Karpas-422 (cell line): ENCODE data around the gene ALOX5AP. TPM values are rescaled to one million over a fixed set of nuclear protein-coding genes. Genes with fewer than 3 reads are reported as not detected.

Source experiments
- DNase-seq: peaks from one replicate; pipeline ENCODE4 v3.0.0-alpha.2; 2015
- H2AFZ ChIP-seq: fragments of 200-600 bp; sonication (generic); 2 replicates; pipeline ENCODE4 v1.6.1; 2014; ENCODE audit warnings: antibody characterized with exemption, low read length, mixed read lengths
- H3K27ac ChIP-seq: fragments of 200-600 bp; sonication (generic); 2 replicates; pipeline ENCODE4 v1.5.1; 2014; ENCODE audit warnings: mild to moderate bottlenecking, low read length, moderate library complexity
- H3K27me3 ChIP-seq: fragments of 200-600 bp; sonication (generic); 2 replicates; pipeline ENCODE4 v1.6.1; 2014; ENCODE audit warnings: low read length, mixed read lengths
- H3K36me3 ChIP-seq: fragments of 200-600 bp; sonication (generic); 2 replicates; pipeline ENCODE4 v1.6.1; 2014; ENCODE audit warnings: low read length, mixed read lengths; ENCODE audit not compliant: insufficient read depth
- H3K4me1 ChIP-seq: fragments of 200-600 bp; sonication (generic); 2 replicates; pipeline ENCODE4 v1.6.1; 2014; ENCODE audit warnings: mild to moderate bottlenecking, low read length, mixed read lengths
- H3K4me2 ChIP-seq: fragments of 200-600 bp; sonication (generic); 2 replicates; pipeline ENCODE4 v1.6.1; 2014; ENCODE audit warnings: low read length, low read depth, mild to moderate bottlenecking; ENCODE audit not compliant: poor library complexity, severe bottlenecking
- H3K4me3 ChIP-seq: fragments of 200-600 bp; sonication (generic); 2 replicates; pipeline ENCODE4 v1.5.1; 2014; ENCODE audit warnings: mild to moderate bottlenecking, antibody characterized with exemption, low read length, mixed read lengths
- H3K79me2 ChIP-seq: fragments of 200-600 bp; sonication (generic); 2 replicates; pipeline ENCODE4 v1.6.1; 2014; ENCODE audit warnings: mild to moderate bottlenecking, low read length, mixed read lengths
- H3K9ac ChIP-seq: fragments of 200-600 bp; sonication (generic); 2 replicates; pipeline ENCODE4 v1.6.0; 2014; ENCODE audit warnings: low read length
- H3K9me2 ChIP-seq: fragments of 200-600 bp; sonication (generic), shearing (Covaris generic); replicated peaks from 2 replicates; pipeline ENCODE4 v1.6.0; 2014; ENCODE audit warnings: mild to moderate bottlenecking, low read length, moderate library complexity; ENCODE audit not compliant: insufficient read depth
- H3K9me3 ChIP-seq: fragments of 300-700, 200-600 bp; sonication (generic); 2 replicates; pipeline ENCODE4 v1.6.1; 2014; ENCODE audit warnings: low read length, mixed read lengths
- H4K20me1 ChIP-seq: fragments of 200-600 bp; sonication (generic); 2 replicates; pipeline ENCODE4 v1.6.1; 2014; ENCODE audit warnings: mild to moderate bottlenecking, antibody characterized with exemption, low read length, low read depth; ENCODE audit not compliant: insufficient read depth
- total RNA-seq: library from RNA; depleted of rRNA; stranded (reverse); fragments of >200 nt; shearing (Covaris generic); gene quantifications from 2 replicates; pipeline ENCODE4 v1.2.3, GENCODE V29; 2014; ENCODE audit warnings: low replicate concordance

Gene ALOX5AP
- total RNA-seq, 1 experiment from 2014 or later, result 512 TPM

DNA sequence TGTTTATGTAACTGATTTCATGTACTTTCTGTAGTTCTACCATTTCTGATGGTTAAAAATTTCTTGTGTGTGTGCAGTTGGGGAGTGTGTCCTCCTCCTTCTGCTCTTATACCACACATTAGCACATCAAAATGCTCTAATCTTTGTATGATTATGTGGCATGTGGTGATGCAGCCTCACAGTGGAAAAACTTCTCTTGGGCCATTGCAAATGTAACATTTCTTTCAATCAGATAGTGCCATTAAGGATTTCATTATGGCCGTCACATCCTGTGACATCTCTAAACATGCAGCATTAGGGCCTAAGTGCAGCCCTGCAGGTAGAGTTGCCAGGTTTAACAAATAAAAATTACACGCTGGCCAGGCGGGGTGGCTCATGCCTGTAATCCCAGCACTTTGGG lies 24.9 kb upstream of the ALOX5AP start:
- H3K27ac ChIP-seq, result no peak overlapping the region
- H3K9me2 ChIP-seq, result no peaks in the 10 kb centered on the region
- no peaks in the 10 kb centered on the region for H3K36me3 ChIP-seq

DNA sequence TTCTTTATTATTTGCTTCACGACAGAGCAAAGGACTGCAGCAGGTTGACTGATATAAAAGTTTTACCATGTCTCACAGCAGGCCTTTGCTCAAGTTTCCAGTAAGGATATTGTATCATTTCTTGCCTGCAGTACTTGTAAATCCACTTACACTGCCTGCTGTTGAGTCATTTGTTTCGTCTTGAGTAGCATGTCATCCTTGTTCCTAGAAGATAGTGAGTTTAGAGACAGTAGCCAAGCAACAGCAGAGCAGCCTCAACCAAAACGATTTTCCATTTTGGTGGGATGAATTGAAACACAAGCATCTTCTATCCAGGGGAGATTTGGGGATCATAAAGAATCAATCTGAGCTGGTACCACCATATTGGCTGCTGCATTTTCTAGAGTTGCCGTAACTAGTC lies 24.0 kb upstream of the ALOX5AP start:
- Histone ChIP-seq H3K79me2 (no peaks in the 10 kb centered on the region), H3K4me3 (no peak overlapping the region), H3K9ac (no peak overlapping the region), H3K4me2 (no peak overlapping the region), H3K9me2 (no peaks in the 10 kb centered on the region), H3K9me3 (no peaks in the 10 kb centered on the region), H3K36me3 (no peaks in the 10 kb centered on the region), H3K27ac (no peak overlapping the region), H2AFZ (no peak overlapping the region), H3K4me1 (no peaks in the 10 kb centered on the region), H4K20me1 (no peaks in the 10 kb centered on the region), H3K27me3 (no peaks in the 10 kb centered on the region)
- no peak for DNase-seq

More for the DNA sequence above, 24.9 kb upstream of the ALOX5AP start:
- Histone ChIP-seq H2AFZ (no peak overlapping the region), H4K20me1 (no peaks in the 10 kb centered on the region), H3K9ac (no peak overlapping the region), H3K4me3 (no peak overlapping the region), H3K9me3 (no peaks in the 10 kb centered on the region), H3K4me1 (no peaks in the 10 kb centered on the region), H3K79me2 (no peaks in the 10 kb centered on the region), H3K27me3 (no peaks in the 10 kb centered on the region), H3K4me2 (no peak overlapping the region)
- no peak for DNase-seq

DNA sequence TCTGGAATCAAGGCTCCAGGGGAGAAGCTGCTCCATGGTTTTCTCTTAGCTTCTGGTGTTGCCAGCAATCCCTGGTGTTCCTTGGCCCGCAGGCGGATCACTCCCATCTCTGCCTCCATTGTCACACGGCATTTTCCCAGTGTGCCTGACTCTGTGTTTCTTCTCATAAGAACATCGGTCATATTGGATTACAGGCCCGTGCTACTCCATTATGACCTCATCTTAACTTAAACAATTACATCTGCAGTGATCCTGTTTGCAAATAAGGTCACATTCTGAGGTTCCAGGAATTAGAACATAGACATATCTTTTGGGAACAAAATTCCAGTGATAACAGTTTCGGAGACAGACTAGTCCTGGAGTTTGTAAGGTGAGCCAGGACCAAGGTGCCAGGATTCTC lies 23.5 kb upstream of the ALOX5AP start:
- H3K9me2 ChIP-seq, result no peaks in the 10 kb centered on the region

DNA sequence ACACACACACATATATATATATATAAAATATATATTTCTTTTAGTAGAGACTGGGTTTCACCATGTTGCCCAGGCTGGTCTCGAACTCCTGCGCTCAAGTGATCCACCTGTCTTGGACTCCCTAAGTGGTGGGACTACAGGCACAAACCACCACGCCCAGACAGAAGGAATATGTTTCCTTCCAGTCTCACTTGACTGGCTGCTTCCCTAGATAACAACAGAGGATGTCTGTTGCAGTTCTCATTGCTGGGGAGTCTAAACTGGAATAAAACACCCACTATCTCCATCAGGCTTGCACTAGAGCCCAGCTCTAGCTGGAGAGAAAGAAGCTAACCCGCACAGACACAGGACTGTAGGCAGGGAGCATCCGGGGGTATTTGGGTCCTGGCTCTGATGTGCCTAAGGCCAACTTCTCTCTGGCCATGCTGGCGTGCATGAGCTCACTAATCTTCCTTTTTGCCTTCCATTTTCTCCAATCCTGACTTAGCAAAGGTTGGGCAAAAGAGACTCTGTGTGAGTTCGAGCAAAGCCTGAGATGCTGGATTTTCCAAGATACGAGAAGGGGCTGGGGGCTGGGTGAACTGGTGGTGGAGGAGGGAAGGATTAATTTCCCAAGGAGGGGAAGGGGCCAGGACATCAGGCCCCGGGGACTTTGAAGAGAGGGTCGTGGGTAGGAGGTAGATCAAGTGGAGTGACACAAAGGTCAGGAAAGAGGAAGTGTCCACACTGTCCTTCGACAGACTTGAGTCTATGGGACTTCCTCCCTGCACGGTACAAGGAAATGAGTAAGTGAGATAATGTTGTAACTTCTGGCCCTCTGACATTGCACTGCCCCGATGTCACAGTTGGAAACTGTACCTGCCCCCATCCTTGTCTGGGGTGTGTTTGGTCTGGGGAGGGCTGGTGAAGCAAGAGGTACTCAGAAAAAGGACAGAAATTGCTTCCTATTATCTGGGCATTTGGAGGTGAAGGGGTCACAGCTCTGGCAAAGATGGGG lies 22.5 kb upstream of the ALOX5AP start:
- Histone ChIP-seq H2AFZ (no peak overlapping the region), H3K9me3 (no peaks in the 10 kb centered on the region), H4K20me1 (no peaks in the 10 kb centered on the region), H3K4me3 (no peak overlapping the region), H3K79me2 (no peaks in the 10 kb centered on the region), H3K27me3 (no peaks in the 10 kb centered on the region), H3K36me3 (no peaks in the 10 kb centered on the region), H3K4me1 (no peaks in the 10 kb centered on the region), H3K27ac (no peak overlapping the region), H3K4me2 (no peak overlapping the region), H3K9ac (no peak overlapping the region), H3K9me2 (no peaks in the 10 kb centered on the region)
- peak; percentile 42 for DNase-seq

More for the DNA sequence above, 23.5 kb upstream of the ALOX5AP start:
- Histone ChIP-seq H3K36me3 (no peaks in the 10 kb centered on the region), H3K27ac (no peak overlapping the region), H3K79me2 (no peaks in the 10 kb centered on the region), H3K9me3 (no peaks in the 10 kb centered on the region), H4K20me1 (no peaks in the 10 kb centered on the region), H3K4me3 (no peak overlapping the region), H3K27me3 (no peaks in the 10 kb centered on the region), H3K9ac (no peak overlapping the region), H3K4me1 (no peaks in the 10 kb centered on the region), H3K4me2 (no peak overlapping the region), H2AFZ (no peak overlapping the region)
- no peak for DNase-seq

DNA sequence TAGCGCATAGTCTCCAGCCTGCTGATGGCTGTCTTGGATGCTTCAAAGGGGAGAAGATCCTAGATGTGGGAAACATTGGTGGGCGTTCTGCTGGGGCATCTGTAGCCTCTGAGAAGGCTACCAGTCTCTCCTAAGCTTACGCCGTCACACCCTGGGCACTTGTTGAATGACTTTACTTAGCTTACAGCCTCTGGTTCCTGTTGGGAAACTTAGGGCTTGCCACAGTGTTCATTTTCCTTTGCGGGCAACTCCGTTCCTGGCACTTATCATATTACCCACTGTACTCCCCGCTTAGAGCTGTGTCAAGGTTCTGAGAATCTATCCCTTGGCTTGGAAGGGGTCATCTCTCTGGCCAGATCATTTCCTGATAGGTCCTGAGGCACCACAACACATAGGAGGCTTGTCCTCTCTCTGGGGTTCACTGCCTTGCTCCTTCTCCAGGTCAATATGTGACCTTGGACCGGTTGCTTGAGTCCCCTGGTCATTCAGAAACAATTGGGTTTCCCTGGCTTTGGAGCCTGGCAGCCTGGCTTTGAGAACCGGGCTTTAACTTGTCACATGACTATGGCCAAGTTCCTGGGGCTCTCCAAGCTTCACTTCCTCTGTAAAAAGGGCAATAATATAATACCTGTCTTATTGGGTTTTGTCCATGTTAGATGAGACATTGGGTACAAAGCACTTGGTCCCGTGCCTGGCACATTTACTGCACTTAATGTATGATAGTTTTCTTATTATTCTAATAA lies 20.5 kb upstream of the ALOX5AP start:
- Histone ChIP-seq H3K36me3 (no peaks in the 10 kb centered on the region), H3K4me2 (no peak overlapping the region), H3K9me3 (no peaks in the 10 kb centered on the region), H4K20me1 (no peaks in the 10 kb centered on the region), H3K4me1 (no peaks in the 10 kb centered on the region), H2AFZ (no peak overlapping the region), H3K9me2 (no peaks in the 10 kb centered on the region), H3K27me3 (no peaks in the 10 kb centered on the region), H3K4me3 (no peak overlapping the region), H3K79me2 (no peaks in the 10 kb centered on the region), H3K9ac (no peak overlapping the region), H3K27ac (no peak overlapping the region)
- no peak for DNase-seq

DNA sequence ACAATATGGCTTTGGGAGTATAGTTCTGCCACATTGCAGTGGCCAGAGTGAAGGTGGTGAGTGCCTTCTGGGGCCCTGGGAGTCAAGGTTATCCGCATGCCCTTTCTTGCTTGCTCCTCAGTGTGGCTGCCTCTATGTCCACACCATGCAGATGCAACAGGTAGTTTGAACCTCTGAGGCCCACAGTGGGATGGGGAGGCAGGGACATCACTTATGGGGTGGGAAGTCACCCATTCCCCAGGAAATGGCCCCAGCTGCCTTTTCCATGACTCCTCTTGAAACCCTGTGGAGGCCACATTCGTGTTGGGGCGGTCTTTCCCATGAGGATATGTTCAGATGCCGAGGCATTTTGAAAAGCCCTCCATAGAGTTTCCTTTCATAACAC lies 20.0 kb upstream of the ALOX5AP start:
- Histone ChIP-seq H3K27ac (no peak overlapping the region), H3K9me2 (no peaks in the 10 kb centered on the region), H4K20me1 (no peaks in the 10 kb centered on the region), H3K79me2 (no peaks in the 10 kb centered on the region), H3K27me3 (no peaks in the 10 kb centered on the region), H2AFZ (no peak overlapping the region), H3K4me3 (no peak overlapping the region), H3K4me2 (no peak overlapping the region), H3K36me3 (no peaks in the 10 kb centered on the region), H3K9ac (no peak overlapping the region), H3K4me1 (peaks cover 4% of the 10 kb centered on the region), H3K9me3 (no peaks in the 10 kb centered on the region)
- DNase-seq, result no peak

DNA sequence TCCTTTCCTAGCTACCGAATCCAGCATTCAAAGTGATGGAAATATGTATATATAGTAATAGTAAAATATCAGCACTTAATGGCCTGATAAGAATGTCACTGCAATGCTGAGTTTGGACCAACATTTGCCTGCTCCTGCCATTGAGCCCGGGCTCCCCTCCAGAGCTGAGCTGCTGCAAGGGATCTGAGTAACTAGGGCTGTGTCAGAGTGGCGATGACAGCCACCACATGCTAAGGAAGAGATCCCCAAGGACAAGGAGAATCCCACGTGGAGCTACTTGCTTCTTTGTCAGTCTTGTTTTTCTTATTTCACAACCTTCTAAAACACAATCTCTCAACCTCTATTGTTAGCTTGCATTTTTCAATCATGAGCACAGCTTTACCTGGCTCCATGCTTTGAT lies 19.5 kb upstream of the ALOX5AP start:
- Histone ChIP-seq H4K20me1 (no peaks in the 10 kb centered on the region), H3K9ac (no peak overlapping the region), H3K27ac (no peak overlapping the region), H3K27me3 (no peaks in the 10 kb centered on the region), H3K4me1 (peaks cover 9% of the 10 kb centered on the region), H3K4me3 (no peak overlapping the region), H3K4me2 (no peak overlapping the region), H3K79me2 (no peaks in the 10 kb centered on the region), H3K9me2 (no peaks in the 10 kb centered on the region), H3K9me3 (no peaks in the 10 kb centered on the region), H2AFZ (no peak overlapping the region), H3K36me3 (no peaks in the 10 kb centered on the region)
- no peak for DNase-seq
